SK-N-SH (cell line): ENCODE measurements around the gene GBX2. TPM values are rescaled to one million over a fixed set of nuclear protein-coding genes. Genes with fewer than 3 reads are reported as not detected.

Experiments
- CTCF ChIA-PET: fragments of 300-600, 350-600 bp; formaldehyde crosslinking; extraction: SDS; loops from one replicate; lab custom pipeline; 2021; lab: Yijun Ruan, JAX
- POLR2A ChIA-PET: fragments of 350-600 bp; sonication (Branson Sonifier 250); formaldehyde crosslinking; extraction: SDS; loops from one replicate; lab custom pipeline; 2020; ENCODE audit warnings: antibody characterized with exemption, inconsistent platforms; lab: Yijun Ruan, JAX
- DNase-seq: peaks from one replicate; pipeline ENCODE4 v3.0.0; 2012
- H2AFZ ChIP-seq: fragments of 200-600 bp; sonication (generic); 2 replicates; pipeline ENCODE4 v1.8.1; 2016; ENCODE audit warnings: antibody characterized with exemption, mild to moderate bottlenecking, low read depth
- H3F3A ChIP-seq: fragments of 200-600 bp; sonication (generic); replicated peaks from 2 replicates; pipeline ENCODE3; 2016; ENCODE audit warnings: antibody characterized with exemption, mild to moderate bottlenecking; ENCODE audit not compliant: insufficient read depth
- H3K27ac ChIP-seq, 2 experiments: fragments of 200-500 bp in 1 of 2; fragments of 200-600 bp in 1 of 2; sonication (Bioruptor generic) in 1 of 2; sonication (generic), shearing (Covaris generic) in 1 of 2; 2 replicates each; pipeline versions ENCODE4 v1.5.1 to v1.6.1; 2014 to 2016; ENCODE audit warnings: low read depth in 2 of 2, inconsistent platforms in 1 of 2, low read length in 1 of 2, mild to moderate bottlenecking in 1 of 2, mixed read lengths in 1 of 2
- H3K27me3 ChIP-seq: fragments of 200-600 bp; sonication (generic), shearing (Covaris generic); 2 replicates; pipeline ENCODE4 v1.6.1; 2016; ENCODE audit warnings: mixed run types; ENCODE audit not compliant: insufficient read depth
- H3K36me3 ChIP-seq, 2 experiments: fragments of 200-500 bp in 1 of 2; fragments of 200-600 bp in 1 of 2; sonication (Bioruptor generic) in 1 of 2; sonication (generic) in 1 of 2; replicated peaks in 1 of 2; 2 replicates each; pipeline versions ENCODE3 to v1.5.1; 2014 to 2016; ENCODE audit warnings: low read length in 1 of 2, mild to moderate bottlenecking in 1 of 2; ENCODE audit not compliant: insufficient read depth in 2 of 2, control insufficient read depth in 1 of 2
- H3K4me1 ChIP-seq, 2 experiments: fragments of 200-500 bp in 1 of 2; fragments of 200-600 bp in 1 of 2; sonication (Bioruptor generic) in 1 of 2; sonication (generic), shearing (Covaris generic) in 1 of 2; 2 replicates each; pipeline versions ENCODE4 v1.5.1 to v1.6.1; 2014 to 2016; ENCODE audit warnings: low read depth in 1 of 2, low read length in 1 of 2, mixed run types in 1 of 2; ENCODE audit not compliant: insufficient read depth in 2 of 2, control insufficient read depth in 1 of 2
- H3K4me2 ChIP-seq: fragments of 200-600 bp; sonication (generic), shearing (Covaris generic); 2 replicates; pipeline ENCODE4 v1.6.1; 2017; ENCODE audit warnings: mixed run types
- H3K4me3 ChIP-seq, 2 experiments: fragments of 200-500 bp in 1 of 2; fragments of 200-600 bp in 1 of 2; sonication (Bioruptor generic) in 1 of 2; sonication (generic), shearing (Covaris generic) in 1 of 2; 2 replicates each; pipeline versions ENCODE4 v1.5.1 to v1.8.1; 2014 to 2016; ENCODE audit warnings: low read depth in 2 of 2, inconsistent platforms in 1 of 2, low read length in 1 of 2, mild to moderate bottlenecking in 1 of 2, mixed read lengths in 1 of 2, moderate library complexity in 1 of 2
- H3K79me2 ChIP-seq: fragments of 200-600 bp; sonication (generic); 2 replicates; pipeline ENCODE4 v1.8.1; 2017; ENCODE audit warnings: mild to moderate bottlenecking; ENCODE audit not compliant: insufficient read depth
- H3K9ac ChIP-seq: fragments of 200-600 bp; sonication (generic); 2 replicates; pipeline ENCODE4 v1.6.1; 2017; ENCODE audit warnings: mixed run types
- H3K9me2 ChIP-seq: fragments of 200-600 bp; sonication (generic); 2 replicates; pipeline ENCODE4 v1.6.1; 2017; ENCODE audit warnings: mixed run types
- H3K9me3 ChIP-seq: fragments of 200-600 bp; sonication (generic); 2 replicates; pipeline ENCODE4 v1.6.1; 2017; ENCODE audit warnings: mixed run types, mild to moderate bottlenecking, moderate library complexity
- H4K20me1 ChIP-seq: fragments of 200-600 bp; sonication (generic); 2 replicates; pipeline ENCODE4 v1.6.1; 2017; ENCODE audit warnings: mild to moderate bottlenecking, mixed run types; ENCODE audit not compliant: insufficient read depth
- ELF1 ChIP-seq: IDR thresholded peaks from 2 replicates; pipeline ENCODE4 v1.4.0; 2012
- FOSL2 ChIP-seq: IDR thresholded peaks from 2 replicates; pipeline ENCODE4 v1.4.0; 2012; ENCODE audit warnings: low read depth, mild to moderate bottlenecking, moderate library complexity, borderline replicate concordance
- FOXJ3 ChIP-seq: sonication (generic); formaldehyde crosslinking; IDR thresholded peaks from 2 replicates; pipeline ENCODE4 v1.5.1; 2020; ENCODE audit warnings: mild to moderate bottlenecking, missing genetic modification reagents
- IRF3 ChIP-seq: fragments of 150-350 bp; IDR thresholded peaks from 2 replicates; pipeline ENCODE4 v1.6.1; 2016; ENCODE audit warnings: mild to moderate bottlenecking, low read depth, low read length
- JUND ChIP-seq: IDR thresholded peaks from 2 replicates; pipeline ENCODE4 v1.4.0; 2012
- MXI1 ChIP-seq: IDR thresholded peaks from 2 replicates; pipeline ENCODE4 v1.6.1; 2012; ENCODE audit warnings: mild to moderate bottlenecking, low read depth, low read length, improper control_type of control experiment
- POLR2AphosphoS5 ChIP-seq: IDR thresholded peaks from 2 replicates; pipeline ENCODE4 v1.6.1; 2012; ENCODE audit warnings: low read depth, low read length
- RFX5 ChIP-seq: IDR thresholded peaks from 2 replicates; pipeline ENCODE4 v1.6.1; 2012; ENCODE audit warnings: mild to moderate bottlenecking, improper control_type of control experiment, low read length
- SIN3A ChIP-seq: IDR thresholded peaks from 2 replicates; pipeline ENCODE4 v1.6.1; 2012; ENCODE audit warnings: low read depth, mild to moderate bottlenecking, low read length, moderate library complexity, borderline replicate concordance
- TCF12 ChIP-seq: IDR thresholded peaks from 2 replicates; pipeline ENCODE4 v1.4.0; 2012
- TEAD4 ChIP-seq: IDR thresholded peaks from 2 replicates; pipeline ENCODE4 v1.4.0; 2012; ENCODE audit warnings: mild to moderate bottlenecking, borderline replicate concordance; ENCODE audit not compliant: insufficient read depth
- whole genome bisulfite sequencing: methylation state at CpG from one replicate; pipeline ENCODE4 v1.1.6; 2017; ENCODE audit warnings: low lambda C conversion rate; 5-methylcytosine and 5-hydroxymethylcytosine counted together
- polyA plus RNA-seq, 3 experiments: library from polyadenylated mRNA; depleted of rRNA; stranded (reverse); fragments of >200 nt; gene quantifications; 2 replicates each; pipeline ENCODE4 v1.2.3, GENCODE V29; 2012
- TF ChIP-seq, protein P1 (sequence below): fragments of 200-600 bp; sonication (generic); IDR thresholded peaks from 2 replicates; pipeline ENCODE4 v1.6.1; 2017; ENCODE audit warnings: antibody characterized with exemption, mild to moderate bottlenecking, moderate library complexity
- TF ChIP-seq, protein P2 (sequence below): IDR thresholded peaks from 2 replicates; pipeline ENCODE4 v1.4.0; 2012; ENCODE audit warnings: low read depth
- TF ChIP-seq, protein P3 (sequence below): IDR thresholded peaks from 2 replicates; pipeline ENCODE4 v1.4.0; 2012; ENCODE audit warnings: low read depth, borderline replicate concordance

Gene GBX2
- polyA plus RNA-seq, 1 of the 3 experiments (the other 2 are of a cell fraction) = 0.16 TPM

DNA sequence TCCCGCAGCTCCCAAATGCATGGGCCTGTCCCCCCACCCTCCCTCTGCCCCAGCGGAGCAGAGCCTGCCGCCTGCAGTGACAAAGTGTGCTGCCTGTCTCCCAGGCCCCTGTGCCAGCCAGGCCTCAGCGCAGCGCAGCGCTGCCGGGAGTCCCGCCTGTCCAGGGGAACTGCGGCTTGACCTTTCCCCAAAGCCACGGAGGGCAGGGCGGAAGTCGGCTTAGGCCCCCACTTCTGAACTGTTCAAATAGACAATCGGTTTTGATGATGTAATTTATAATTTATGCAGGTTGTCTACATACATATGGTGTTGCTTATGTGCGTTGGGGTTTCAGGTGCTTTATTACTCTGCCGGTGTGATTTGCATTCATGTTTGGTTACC is 7.1 kb downstream of the GBX2 start:
- Histone ChIP-seq H4K20me1 (no peaks in the 10 kb centered on the region), H3K4me3 (no peak overlapping the region), H2AFZ (no peak overlapping the region), H3K9me3 (no peaks in the 10 kb centered on the region), H3K4me2 (no peak overlapping the region), H3K79me2 (no peaks in the 10 kb centered on the region), H3K9me2 (no peaks in the 10 kb centered on the region), H3K4me1 (peaks cover 0 to 7% of the 10 kb centered on the region in 2 experiments; a peak in 1 of 4 replicates), H3K9ac (no peak overlapping the region), H3F3A (no peaks in the 10 kb centered on the region), H3K27me3 (peaks cover 20% of the 10 kb centered on the region), H3K27ac (no peak overlapping the region), H3K36me3 (no peaks in the 10 kb centered on the region)
- 84% methylated on average over 6 of the region's 15 CpGs for WGBS
- CTCF ChIA-PET = interaction anchor here (1.2 to 3.7 kb wide), 3 partner anchors 16 to 382 kb away, joined by 3 to 28 read pairs (median 5); no protein-coding TSS in a partner anchor
- no peak for TF ChIP-seq MXI1
- no peak for TF ChIP-seq TCF12
- no peak for TF ChIP-seq ELF1
- no peak for TF ChIP-seq RFX5
- POLR2A ChIA-PET = no interaction called here
- no peak for DNase-seq

DNA sequence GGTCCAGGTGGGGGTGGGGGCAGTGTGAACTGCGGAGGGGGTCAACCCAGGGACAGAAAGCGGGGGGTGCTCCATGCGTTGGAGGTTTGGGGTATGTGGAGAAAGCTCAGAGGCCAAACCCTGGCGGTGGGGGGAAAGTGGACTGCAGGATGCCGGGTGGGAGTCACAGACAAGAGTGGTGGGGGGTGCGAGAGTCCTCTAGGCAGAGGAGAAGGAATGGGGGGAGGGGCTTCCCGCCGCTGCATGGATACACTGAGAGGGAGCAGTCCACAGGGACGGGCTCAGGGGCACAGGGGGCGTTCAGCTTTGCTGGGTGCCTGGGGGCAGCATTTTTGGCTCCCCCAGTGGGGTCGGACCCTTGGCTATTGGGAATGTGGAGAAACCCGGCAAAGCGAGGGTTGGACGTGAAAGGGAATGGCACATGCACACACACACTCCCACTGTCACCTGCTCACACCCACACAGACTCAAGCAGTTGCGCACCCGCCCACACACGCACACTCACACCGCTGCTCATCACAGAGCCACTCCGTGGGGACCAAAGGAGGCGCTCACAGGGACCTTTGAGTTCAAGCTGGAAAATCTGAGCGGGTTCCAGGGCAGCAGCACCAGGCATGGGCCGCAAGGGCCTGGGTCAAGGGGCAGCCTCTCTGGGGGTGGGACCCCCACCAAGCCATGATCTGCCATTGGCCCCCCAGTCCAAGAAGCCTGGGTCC is 7.7 kb downstream of the GBX2 start:
- POLR2A ChIA-PET = no interaction called here
- Histone ChIP-seq H3K9me2 (no peaks in the 10 kb centered on the region), H3F3A (no peaks in the 10 kb centered on the region)
- TF ChIP-seq IRF3 = no peak
- TF ChIP-seq, protein P1, sequence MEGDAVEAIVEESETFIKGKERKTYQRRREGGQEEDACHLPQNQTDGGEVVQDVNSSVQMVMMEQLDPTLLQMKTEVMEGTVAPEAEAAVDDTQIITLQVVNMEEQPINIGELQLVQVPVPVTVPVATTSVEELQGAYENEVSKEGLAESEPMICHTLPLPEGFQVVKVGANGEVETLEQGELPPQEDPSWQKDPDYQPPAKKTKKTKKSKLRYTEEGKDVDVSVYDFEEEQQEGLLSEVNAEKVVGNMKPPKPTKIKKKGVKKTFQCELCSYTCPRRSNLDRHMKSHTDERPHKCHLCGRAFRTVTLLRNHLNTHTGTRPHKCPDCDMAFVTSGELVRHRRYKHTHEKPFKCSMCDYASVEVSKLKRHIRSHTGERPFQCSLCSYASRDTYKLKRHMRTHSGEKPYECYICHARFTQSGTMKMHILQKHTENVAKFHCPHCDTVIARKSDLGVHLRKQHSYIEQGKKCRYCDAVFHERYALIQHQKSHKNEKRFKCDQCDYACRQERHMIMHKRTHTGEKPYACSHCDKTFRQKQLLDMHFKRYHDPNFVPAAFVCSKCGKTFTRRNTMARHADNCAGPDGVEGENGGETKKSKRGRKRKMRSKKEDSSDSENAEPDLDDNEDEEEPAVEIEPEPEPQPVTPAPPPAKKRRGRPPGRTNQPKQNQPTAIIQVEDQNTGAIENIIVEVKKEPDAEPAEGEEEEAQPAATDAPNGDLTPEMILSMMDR = no peak
- no peak for TF ChIP-seq POLR2AphosphoS5
- no peak for TF ChIP-seq TEAD4
- TF ChIP-seq, protein P2, sequence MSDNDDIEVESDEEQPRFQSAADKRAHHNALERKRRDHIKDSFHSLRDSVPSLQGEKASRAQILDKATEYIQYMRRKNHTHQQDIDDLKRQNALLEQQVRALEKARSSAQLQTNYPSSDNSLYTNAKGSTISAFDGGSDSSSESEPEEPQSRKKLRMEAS = no peak
- TF ChIP-seq FOXJ3 (CRISPR knock-in tag) = no peak
- no peak for TF ChIP-seq JUND
- no peak for TF ChIP-seq ELF1
- TF ChIP-seq, protein P3, sequence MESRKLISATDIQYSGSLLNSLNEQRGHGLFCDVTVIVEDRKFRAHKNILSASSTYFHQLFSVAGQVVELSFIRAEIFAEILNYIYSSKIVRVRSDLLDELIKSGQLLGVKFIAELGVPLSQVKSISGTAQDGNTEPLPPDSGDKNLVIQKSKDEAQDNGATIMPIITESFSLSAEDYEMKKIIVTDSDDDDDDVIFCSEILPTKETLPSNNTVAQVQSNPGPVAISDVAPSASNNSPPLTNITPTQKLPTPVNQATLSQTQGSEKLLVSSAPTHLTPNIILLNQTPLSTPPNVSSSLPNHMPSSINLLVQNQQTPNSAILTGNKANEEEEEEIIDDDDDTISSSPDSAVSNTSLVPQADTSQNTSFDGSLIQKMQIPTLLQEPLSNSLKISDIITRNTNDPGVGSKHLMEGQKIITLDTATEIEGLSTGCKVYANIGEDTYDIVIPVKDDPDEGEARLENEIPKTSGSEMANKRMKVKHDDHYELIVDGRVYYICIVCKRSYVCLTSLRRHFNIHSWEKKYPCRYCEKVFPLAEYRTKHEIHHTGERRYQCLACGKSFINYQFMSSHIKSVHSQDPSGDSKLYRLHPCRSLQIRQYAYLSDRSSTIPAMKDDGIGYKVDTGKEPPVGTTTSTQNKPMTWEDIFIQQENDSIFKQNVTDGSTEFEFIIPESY = no peak
- TF ChIP-seq SIN3A = no peak
- no peak for TF ChIP-seq FOSL2
- TF ChIP-seq, all 33 proteins: peak for 0
- Histone ChIP-seq H3K4me1 (peaks cover 0 to 7% of the 10 kb centered on the region in 2 experiments; a peak in 1 of 4 replicates), H3K27me3 (peaks cover 14% of the 10 kb centered on the region), H3K4me2 (no peak overlapping the region), H3K36me3 (no peaks in the 10 kb centered on the region), H3K9ac (no peak overlapping the region), H4K20me1 (no peaks in the 10 kb centered on the region), H3K79me2 (no peaks in the 10 kb centered on the region), H3K4me3 (no peak overlapping the region), H3K9me3 (no peaks in the 10 kb centered on the region), H3K27ac (no peak overlapping the region), H2AFZ (no peak overlapping the region)
- CTCF ChIA-PET = interaction anchor here (1.2 to 3.7 kb wide), 3 partner anchors 17 to 381 kb away, joined by 3 to 28 read pairs (median 5); no protein-coding TSS in a partner anchor
- no peak for DNase-seq
- 75% methylated on average over 16 of the region's 22 CpGs for WGBS
